Measurements from ENCODE around the gene DCST1. TPM values are rescaled to one million over a fixed set of nuclear protein-coding genes. Genes with fewer than 3 reads are reported as not detected.

DCST1 gene
- total and polyA plus RNA-seq, 7 donors, result 0.12 to 0.34 TPM; not detected in 5

- ATAC-seq, result no peak
- peaks cover 58% of the 10 kb centered on the region for H3K4me1 ChIP-seq
Observed at GRCh38 chr1:155010211-155010918, 23.3 kb upstream of the DCST1 start.

GRCh38 chr1:155011004-155011416, 22.6 kb upstream of the DCST1 start:
- H3K27ac ChIP-seq, result peak overlapping the region; percentile 23
- H3K4me3 ChIP-seq, result no peak overlapping the region
- no peaks in the 10 kb centered on the region for H3K27me3 ChIP-seq (ENCODE audit: insufficient read depth in 3 of 3, low read length in 2 of 3)
- peaks cover 0 to 22% of the 10 kb centered on the region in 2 donors for H3K36me3 ChIP-seq (ENCODE audit: insufficient read depth in 1 of 2, low read depth in 1 of 2)
- no peaks in the 10 kb centered on the region for H3K9me3 ChIP-seq
- DNase-seq, result no peak
- intact Hi-C loops (cut with DNase I), result loop anchor here in 1 of 2 donors (5.0 kb wide), 1 partner anchor 39 kb away; the partner anchor contains the start of genes CKS1B and SHC1
- no peak for ATAC-seq
- TF ChIP-seq CTCF (IDR thresholded peaks at IDR 0.05), result no peak
- 53 to 68% (median 62%) methylated on average over 5 of the region's 5 CpGs for WGBS, 3 donors
- peaks cover 52% of the 10 kb centered on the region for H3K4me1 ChIP-seq

More at GRCh38 chr1:155010211-155010918, 23.3 kb upstream of the DCST1 start:
- no peaks in the 10 kb centered on the region for H3K9me3 ChIP-seq
- no peak for DNase-seq
- 52 to 74% (median 64%) methylated on average over 10 to 11 of the region's 11 CpGs for WGBS, 3 donors
- intact Hi-C loops (cut with DNase I), result loop anchor here in 1 of 2 donors (5.0 kb wide), 1 partner anchor 38 kb away; the partner anchor contains the start of genes CKS1B and SHC1
- TF ChIP-seq CTCF (IDR thresholded peaks at IDR 0.05), result no peak
- peaks cover 0 to 16% of the 10 kb centered on the region in 2 donors for H3K36me3 ChIP-seq (ENCODE audit: insufficient read depth in 1 of 2, low read depth in 1 of 2)
- H3K27me3 ChIP-seq (ENCODE audit: insufficient read depth in 3 of 3, low read length in 2 of 3), result no peaks in the 10 kb centered on the region
- peak overlapping the region; percentile 94 for H3K27ac ChIP-seq
- peak overlapping the region; percentile 62 for H3K4me3 ChIP-seq

- H3K4me3 ChIP-seq, result no peak overlapping the region
- no peaks in the 10 kb centered on the region for H3K27me3 ChIP-seq (ENCODE audit: insufficient read depth in 3 of 3, low read length in 2 of 3)
- peaks cover 0 to 27% of the 10 kb centered on the region in 2 donors for H3K36me3 ChIP-seq (ENCODE audit: insufficient read depth in 1 of 2, low read depth in 1 of 2)
- 81 to 97% (median 84%) methylated on average over 6 of the region's 6 CpGs for WGBS, 3 donors
- no peak for ATAC-seq
- no peaks in the 10 kb centered on the region for H3K9me3 ChIP-seq
- no peak for TF ChIP-seq CTCF (IDR thresholded peaks at IDR 0.05)
- no peak for DNase-seq
- intact Hi-C loops (cut with DNase I), result loop anchor here (1.0 to 5.0 kb wide), 2 partner anchors 36 to 39 kb away; partner anchors contain the start of genes CKS1B (in 1 of the 2) and SHC1 (in 1 of the 2)
- peaks cover 49% of the 10 kb centered on the region for H3K4me1 ChIP-seq
- H3K27ac ChIP-seq, result peak overlapping the region; percentile 9
Observed at GRCh38 chr1:155011437-155012025, 22.1 kb upstream of the DCST1 start.

GRCh38 chr1:155012026-155012546, 21.5 kb upstream of the DCST1 start:
- Histone ChIP-seq H3K27ac (peak overlapping the region; percentile 50), H3K4me3 (no peak overlapping the region), H3K27me3 (ENCODE audit: insufficient read depth in 3 of 3, low read length in 2 of 3) (no peaks in the 10 kb centered on the region), H3K4me1 (peaks cover 49% of the 10 kb centered on the region), H3K9me3 (no peaks in the 10 kb centered on the region), H3K36me3 (ENCODE audit: insufficient read depth in 1 of 2, low read depth in 1 of 2) (peaks cover 0 to 31% of the 10 kb centered on the region in 2 donors)
- intact Hi-C loops (cut with DNase I), result loop anchor here (1.0 to 5.0 kb wide), 2 partner anchors 35 to 40 kb away; partner anchors contain the start of genes CKS1B (in 1 of the 2) and SHC1 (in 1 of the 2)
- WGBS, 3 donors, result 4 to 28% (median 15%) methylated on average over 4 to 9 of the region's 9 CpGs
- TF ChIP-seq CTCF (IDR thresholded peaks at IDR 0.05), result no peak
- ATAC-seq (peak in 3 of 4 donors; percentile 29 to 63 (median 46)), DNase-seq (peak; percentile 80 to 89)

Measured in psoas muscle (tissue), 8 donors.